ENCODE results near the gene NELFE.
"Not testable (repeated sequence)": the region's sequence is repeated elsewhere in the genome, so short reads cannot be mapped to it uniquely, and the experiment has no call there.

- not testable (repeated sequence) for TF ChIP-seq POLR2A, CTCF (IDR thresholded peaks at IDR 0.05)
Measured at GRCh38 chr6:31980998-31981397, 22.2 kb upstream of the NELFE start.
